Stimulated activated CD4-positive, alpha-beta T cell treated with anti-CD3 and anti-CD28 coated beads, Interleukin-12 subunit alpha, Interleukin-12 subunit beta, amount 100 ng/mL, for 4 hours (primary cell): ENCODE results near the gene MTRF1L.

Source experiments
- DNase-seq: peaks from one replicate; pipeline ENCODE4 v3.0.0-alpha.2; 2020

The MTRF1L gene

GRCh38 chr6:153002613-153003365, at the start of gene MTRF1L:
Gene MTRF1L (minus strand): TSS chr6:153002709. CDS start chr6:153002685, 24 bp downstream.
- peak; percentile 85 for DNase-seq

DNA sequence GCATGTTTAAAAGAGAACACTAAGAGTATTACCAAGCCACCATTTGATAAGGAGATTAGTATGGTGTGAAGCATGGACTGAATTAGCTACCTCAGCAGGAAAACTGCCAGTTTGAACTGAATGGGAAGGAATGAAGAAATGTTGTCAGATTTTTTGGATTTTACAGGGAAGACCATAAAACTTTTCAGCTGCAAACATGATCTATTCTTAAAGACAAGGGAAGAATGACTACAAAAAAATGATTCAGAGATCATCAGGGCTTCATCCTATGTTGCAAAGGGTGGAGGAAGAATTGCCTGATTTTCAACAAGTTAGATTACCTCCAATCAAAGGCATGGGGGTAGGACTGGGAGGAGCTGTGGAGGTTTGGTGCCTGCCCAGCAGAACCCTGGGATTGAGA, 49.3 kb upstream of the MTRF1L start:
- no peak for DNase-seq

GRCh38 chr6:153048631-153049030, 46.1 kb upstream of the MTRF1L start:
- DNase-seq, result no peak

DNA sequence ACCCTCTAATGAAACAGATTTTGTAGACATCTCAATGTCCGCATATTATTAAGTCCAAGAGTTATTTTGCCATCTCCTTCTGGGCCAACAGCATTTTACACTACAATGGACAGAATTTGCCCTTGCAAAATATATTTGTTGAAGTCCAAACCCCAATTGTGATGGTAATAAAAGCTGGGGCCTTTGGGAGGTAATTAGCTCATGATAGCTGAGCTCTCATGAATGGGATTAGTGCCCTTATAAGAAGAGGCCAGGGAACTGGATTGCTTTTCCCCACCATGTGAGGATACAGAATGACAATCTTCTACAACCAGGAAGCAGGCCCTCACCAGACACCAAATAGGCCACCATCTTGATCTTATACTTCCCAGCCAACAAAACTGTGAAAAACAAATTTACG, 44.9 kb upstream of the MTRF1L start:
- no peak for DNase-seq

DNA sequence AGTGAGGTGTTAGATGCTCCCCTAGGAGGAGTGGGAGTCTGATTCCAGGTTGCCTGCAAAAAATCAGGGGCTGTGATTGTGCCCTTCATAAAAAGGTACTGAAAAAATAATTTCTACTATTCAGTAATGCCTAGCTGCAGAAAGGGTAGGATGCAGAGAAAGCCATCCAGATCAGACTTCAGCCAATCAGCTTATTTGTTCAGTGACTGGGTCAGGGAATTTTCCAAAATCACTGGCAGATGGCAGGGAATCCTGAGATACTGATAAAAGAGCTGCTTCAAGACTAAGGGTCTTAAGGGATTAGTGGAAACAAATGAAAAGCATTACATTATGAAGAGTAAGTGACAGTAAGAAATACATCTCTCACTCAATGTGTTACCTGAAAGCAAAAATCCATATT, 42.8 kb upstream of the MTRF1L start:
- no peak for DNase-seq

GRCh38 chr6:153044295-153044694, 41.8 kb upstream of the MTRF1L start:
- DNase-seq, result no peak

GRCh38 chr6:153043719-153044118, 41.2 kb upstream of the MTRF1L start:
- DNase-seq, result no peak

- DNase-seq, result no peak
These were observed 36.0 kb upstream of the MTRF1L start for GRCh38 chr6:153038378-153039057.

- no peak for DNase-seq
These were observed 31.6 kb upstream of the MTRF1L start for GRCh38 chr6:153034139-153034538.

DNA sequence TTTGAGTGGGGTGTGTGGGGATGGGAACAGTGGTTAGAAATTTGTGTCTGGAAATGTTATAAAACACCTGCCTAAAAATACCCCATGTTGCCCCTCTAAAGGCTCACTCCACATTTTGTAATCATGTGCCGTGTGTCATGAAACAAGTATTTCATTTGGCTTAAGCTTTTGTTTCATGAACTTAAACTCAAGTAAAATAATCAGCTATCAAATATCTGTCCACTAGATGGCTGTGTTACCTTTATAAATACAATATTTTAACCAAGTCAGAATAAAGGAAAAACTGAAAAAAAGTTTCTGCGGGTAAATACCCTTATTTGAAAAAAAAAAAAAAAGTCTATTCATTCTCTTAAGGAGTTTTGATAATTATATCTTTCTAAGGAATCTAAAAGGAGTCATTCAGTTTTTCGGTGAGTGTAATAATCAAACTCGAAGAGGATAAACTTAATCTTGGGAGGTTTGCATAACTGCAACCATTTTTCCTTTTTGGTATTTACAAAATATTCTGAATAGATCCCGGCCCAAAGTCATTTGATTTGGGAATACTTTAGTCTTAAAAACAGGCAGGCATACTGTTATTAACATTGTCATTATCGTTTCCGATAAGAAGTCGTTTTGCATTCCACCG, 29.9 kb upstream of the MTRF1L start:
- no peak for DNase-seq

- no peak for DNase-seq
These were observed 28.9 kb upstream of the MTRF1L start for GRCh38 chr6:153031335-153031955.

DNA sequence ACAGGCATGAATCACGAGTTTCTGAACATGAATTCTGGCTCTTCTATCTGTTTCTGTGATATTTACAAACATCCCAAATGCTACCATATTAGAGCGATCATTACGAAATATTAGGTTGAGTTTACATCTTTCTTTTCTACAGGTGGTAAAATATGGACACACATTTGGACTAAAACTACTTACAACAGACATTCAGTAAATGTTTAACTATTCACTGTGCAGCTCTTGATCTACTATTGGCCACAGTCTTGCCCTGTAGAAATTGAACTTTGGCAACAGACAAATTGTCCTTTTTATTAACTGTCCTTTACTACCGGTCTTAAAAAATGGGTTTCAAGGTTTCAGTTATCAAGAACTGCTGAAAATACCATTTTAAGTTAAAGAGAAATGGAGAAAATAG, 26.5 kb upstream of the MTRF1L start:
- DNase-seq, result no peak

DNA sequence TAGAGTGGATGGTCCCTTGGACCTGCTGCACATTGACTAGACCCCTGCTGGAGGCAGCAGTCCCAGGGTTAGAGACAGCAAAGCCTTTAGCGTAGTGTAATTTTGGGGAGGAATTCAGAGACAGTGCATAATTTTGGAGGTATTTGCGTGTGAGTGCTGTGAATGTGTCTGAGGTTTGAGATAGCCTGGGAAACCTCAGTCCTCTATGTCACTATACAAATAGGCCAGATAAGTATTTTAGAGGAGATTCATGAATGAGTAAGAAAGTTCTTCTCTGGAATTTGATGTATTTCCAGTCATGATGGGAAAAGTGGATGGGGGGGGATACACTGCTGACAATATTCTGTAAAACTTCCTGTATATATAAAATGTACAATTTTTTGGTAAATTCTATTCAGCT, 25.8 kb upstream of the MTRF1L start:
- no peak for DNase-seq

DNA sequence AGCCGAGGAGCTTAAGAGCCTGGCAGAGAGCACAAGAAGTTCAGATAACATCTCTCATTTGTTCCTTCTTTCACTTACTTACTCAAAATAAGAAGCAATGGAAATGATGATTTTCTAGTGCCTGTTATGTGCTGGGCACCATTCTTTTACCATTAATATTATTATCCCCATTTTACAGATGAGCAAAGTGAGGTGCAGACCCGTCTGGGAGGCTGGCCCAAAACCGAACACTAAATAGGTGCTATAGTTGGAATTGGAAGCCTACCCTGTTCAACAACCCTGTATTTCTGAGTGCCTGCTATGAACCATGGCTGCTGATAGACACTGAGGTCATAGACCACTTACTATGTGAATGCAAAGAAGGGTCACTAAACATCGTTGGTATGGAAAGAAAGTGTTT, 25.0 kb upstream of the MTRF1L start:
- DNase-seq, result no peak

GRCh38 chr6:153024709-153025017, 22.2 kb upstream of the MTRF1L start:
- no peak for DNase-seq

- DNase-seq, result peak; percentile 20
These were observed 21.6 kb upstream of the MTRF1L start for GRCh38 chr6:153023977-153024708.

GRCh38 chr6:153018355-153018754, 15.8 kb upstream of the MTRF1L start:
- DNase-seq, result no peak

DNA sequence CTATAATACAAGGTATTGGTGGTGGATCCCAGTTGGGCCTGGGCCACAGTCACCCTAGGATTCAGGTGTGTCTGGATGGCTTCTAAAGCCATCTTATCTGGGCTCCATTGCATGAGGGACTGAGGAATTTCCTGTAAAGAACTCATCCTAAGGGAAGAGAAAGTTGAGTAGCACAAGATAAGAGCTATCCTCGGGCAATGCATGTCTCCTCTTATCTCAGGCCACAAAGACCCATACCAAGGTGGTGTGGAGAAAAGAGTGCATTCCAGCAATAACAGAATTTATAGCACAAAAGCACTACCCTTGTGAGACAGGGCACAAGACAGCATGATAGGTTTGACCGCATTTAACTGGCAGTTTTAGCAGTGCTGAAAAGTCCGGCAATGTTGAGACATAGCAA, 14.3 kb upstream of the MTRF1L start:
- DNase-seq, result no peak

GRCh38 chr6:153015094-153015640, 12.7 kb upstream of the MTRF1L start:
- DNase-seq, result no peak

DNA sequence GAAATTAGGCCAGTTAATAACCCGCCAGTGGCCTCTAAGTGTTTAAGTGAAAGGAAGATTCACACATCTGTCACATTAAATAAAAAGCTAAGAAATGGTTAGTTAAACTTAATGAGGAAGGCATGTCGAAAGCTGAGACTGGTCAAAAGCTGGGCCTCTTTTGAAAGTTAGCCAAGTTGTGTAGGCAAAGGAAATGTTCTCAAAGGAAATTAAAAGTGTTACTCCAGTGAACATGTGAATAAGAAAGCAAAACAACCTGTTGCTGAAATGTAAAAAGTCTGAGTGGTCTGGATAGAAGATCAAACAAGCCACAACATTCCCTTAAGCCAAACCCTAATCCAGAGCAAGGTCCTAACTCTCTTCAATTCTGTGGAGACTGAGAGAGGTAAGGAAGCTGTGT, 10.9 kb upstream of the MTRF1L start:
- DNase-seq, result no peak

DNA sequence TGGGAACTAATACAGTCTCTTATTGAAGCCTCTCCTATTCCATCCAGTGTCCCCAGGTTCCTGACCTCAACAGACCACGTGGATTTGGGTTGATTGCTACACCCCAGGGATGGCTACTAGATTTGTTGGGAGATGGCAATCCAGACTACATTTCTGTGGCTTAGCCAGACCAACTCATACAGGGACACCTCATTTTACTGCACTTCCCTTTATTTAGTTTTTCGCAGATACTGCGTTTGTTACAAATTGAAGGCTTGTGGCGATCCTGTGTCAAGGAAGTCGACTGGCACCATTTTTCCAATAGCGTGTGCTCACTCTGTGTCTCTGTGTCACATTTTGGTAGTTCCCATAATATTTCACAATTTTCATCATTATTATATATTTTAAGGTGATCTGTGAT, 10.3 kb upstream of the MTRF1L start:
- no peak for DNase-seq

GRCh38 chr6:153003366-153003690, 819 bp upstream of the MTRF1L start:
- DNase-seq, result no peak
